Measurements from ENCODE around the gene ERF.

ERF gene

GRCh38 chr19:42275103-42275502 is 20.2 kb upstream of the ERF start:
- Histone ChIP-seq H3K4me3 (ENCODE audit: insufficient read depth in 1 of 2, low read depth in 1 of 2, low read length in 2 of 2) (no peak overlapping the region), H2AFZ (ENCODE audit: low read depth, low read length) (no peak overlapping the region), H3K4ac (ENCODE audit: low read depth in 1 of 2, low read length in 2 of 2) (no peak overlapping the region), H3K27me3 (ENCODE audit: control insufficient read depth in 1 of 2, insufficient read depth in 1 of 2, low read length in 2 of 2) (no peaks in the 10 kb centered on the region), H2BK5ac (ENCODE audit: low read depth, low read length, poor library complexity, severe bottlenecking) (no peak overlapping the region), H4K8ac (ENCODE audit: low read length) (no peak overlapping the region), H2BK12ac (ENCODE audit: low read length in 2 of 2) (peak overlapping the region in 1 of 2 experiments; percentile 28), H3K36me3 (ENCODE audit: control insufficient read depth in 1 of 2, insufficient read depth in 2 of 2, low read depth in 1 of 2, low read length in 2 of 2) (peaks cover 55 to 61% of the 10 kb centered on the region in 2 experiments), H3K18ac (ENCODE audit: low read depth in 1 of 2, low read length in 2 of 2) (no peak overlapping the region), H3K79me1 (replicated peaks; ENCODE audit: low read length, poor library complexity, severe bottlenecking) (peaks cover 2% of the 10 kb centered on the region), H2AK5ac (ENCODE audit: low read length, severe bottlenecking) (no peak overlapping the region), H3K23ac (ENCODE audit: low read length in 2 of 2) (no peak overlapping the region), H3K14ac (ENCODE audit: low read length in 2 of 2) (no peak overlapping the region), H3K9ac (ENCODE audit: low read length) (peak overlapping the region; percentile 53), H4K91ac (ENCODE audit: low read length) (no peak overlapping the region), H3K27ac (ENCODE audit: low read length, poor library complexity, severe bottlenecking) (no peak overlapping the region), H2BK15ac (ENCODE audit: low read depth, poor library complexity, severe bottlenecking) (no peak overlapping the region), H3K4me1 (ENCODE audit: control insufficient read depth, insufficient read depth, low read depth, low read length) (peaks cover 77% of the 10 kb centered on the region), H3K9me3 (ENCODE audit: control insufficient read depth, low read length) (no peaks in the 10 kb centered on the region), H2BK120ac (ENCODE audit: low read depth, low read length) (no peak overlapping the region), H3K4me2 (ENCODE audit: low read length, poor library complexity, severe bottlenecking) (no peak overlapping the region)
- WGBS, result 92% methylated on average over 7 of the region's 7 CpGs
- no peak for DNase-seq

- Histone ChIP-seq H4K91ac (ENCODE audit: low read length) (no peak overlapping the region), H3K4me1 (ENCODE audit: control insufficient read depth, insufficient read depth, low read depth, low read length) (peaks cover 77% of the 10 kb centered on the region), H2BK120ac (ENCODE audit: low read depth, low read length) (no peak overlapping the region), H3K9ac (ENCODE audit: low read length) (peak overlapping the region; percentile 53), H2AK5ac (ENCODE audit: low read length, severe bottlenecking) (no peak overlapping the region), H3K14ac (ENCODE audit: low read length in 2 of 2) (no peak overlapping the region), H3K36me3 (ENCODE audit: control insufficient read depth in 1 of 2, insufficient read depth in 2 of 2, low read depth in 1 of 2, low read length in 2 of 2) (peaks cover 55 to 61% of the 10 kb centered on the region in 2 experiments), H3K18ac (ENCODE audit: low read depth in 1 of 2, low read length in 2 of 2) (no peak overlapping the region), H3K27ac (ENCODE audit: low read length, poor library complexity, severe bottlenecking) (no peak overlapping the region), H3K23ac (ENCODE audit: low read length in 2 of 2) (no peak overlapping the region), H3K4ac (ENCODE audit: low read depth in 1 of 2, low read length in 2 of 2) (no peak overlapping the region), H4K8ac (ENCODE audit: low read length) (peak overlapping the region; percentile 3), H3K4me2 (ENCODE audit: low read length, poor library complexity, severe bottlenecking) (no peak overlapping the region), H3K27me3 (ENCODE audit: control insufficient read depth in 1 of 2, insufficient read depth in 1 of 2, low read length in 2 of 2) (no peaks in the 10 kb centered on the region), H3K79me1 (replicated peaks; ENCODE audit: low read length, poor library complexity, severe bottlenecking) (peaks cover 2% of the 10 kb centered on the region), H2BK12ac (ENCODE audit: low read length in 2 of 2) (no peak overlapping the region), H2BK5ac (ENCODE audit: low read depth, low read length, poor library complexity, severe bottlenecking) (no peak overlapping the region), H3K4me3 (ENCODE audit: insufficient read depth in 1 of 2, low read depth in 1 of 2, low read length in 2 of 2) (no peak overlapping the region), H3K9me3 (ENCODE audit: control insufficient read depth, low read length) (no peaks in the 10 kb centered on the region), H2AFZ (ENCODE audit: low read depth, low read length) (no peak overlapping the region), H2BK15ac (ENCODE audit: low read depth, poor library complexity, severe bottlenecking) (no peak overlapping the region)
- no peak for DNase-seq
- 96% methylated on average over 22 of the region's 22 CpGs for WGBS
Measured at GRCh38 chr19:42274065-42274682, 19.2 kb upstream of the ERF start.

GRCh38 chr19:42273407-42274064 is 18.6 kb upstream of the ERF start:
- Histone ChIP-seq H2BK12ac (ENCODE audit: low read length in 2 of 2) (no peak overlapping the region), H3K27ac (ENCODE audit: low read length, poor library complexity, severe bottlenecking) (no peak overlapping the region), H2BK5ac (ENCODE audit: low read depth, low read length, poor library complexity, severe bottlenecking) (no peak overlapping the region), H3K36me3 (ENCODE audit: control insufficient read depth in 1 of 2, insufficient read depth in 2 of 2, low read depth in 1 of 2, low read length in 2 of 2) (peaks cover 55% of the 10 kb centered on the region in 2 experiments), H3K9ac (ENCODE audit: low read length) (no peak overlapping the region), H2BK120ac (ENCODE audit: low read depth, low read length) (no peak overlapping the region), H3K79me1 (replicated peaks; ENCODE audit: low read length, poor library complexity, severe bottlenecking) (peaks cover 2% of the 10 kb centered on the region), H2BK15ac (ENCODE audit: low read depth, poor library complexity, severe bottlenecking) (no peak overlapping the region), H4K8ac (ENCODE audit: low read length) (no peak overlapping the region), H3K14ac (ENCODE audit: low read length in 2 of 2) (no peak overlapping the region), H3K18ac (ENCODE audit: low read depth in 1 of 2, low read length in 2 of 2) (no peak overlapping the region), H3K4me3 (ENCODE audit: insufficient read depth in 1 of 2, low read depth in 1 of 2, low read length in 2 of 2) (no peak overlapping the region), H3K9me3 (ENCODE audit: control insufficient read depth, low read length) (no peaks in the 10 kb centered on the region), H3K4me2 (ENCODE audit: low read length, poor library complexity, severe bottlenecking) (no peak overlapping the region), H2AFZ (ENCODE audit: low read depth, low read length) (no peak overlapping the region), H3K4ac (ENCODE audit: low read depth in 1 of 2, low read length in 2 of 2) (no peak overlapping the region), H3K4me1 (ENCODE audit: control insufficient read depth, insufficient read depth, low read depth, low read length) (peaks cover 71% of the 10 kb centered on the region), H3K23ac (ENCODE audit: low read length in 2 of 2) (no peak overlapping the region), H3K27me3 (ENCODE audit: control insufficient read depth in 1 of 2, insufficient read depth in 1 of 2, low read length in 2 of 2) (no peaks in the 10 kb centered on the region), H4K91ac (ENCODE audit: low read length) (no peak overlapping the region), H2AK5ac (ENCODE audit: low read length, severe bottlenecking) (no peak overlapping the region)
- DNase-seq, result no peak
- 97% methylated on average over 43 of the region's 43 CpGs for WGBS

DNA sequence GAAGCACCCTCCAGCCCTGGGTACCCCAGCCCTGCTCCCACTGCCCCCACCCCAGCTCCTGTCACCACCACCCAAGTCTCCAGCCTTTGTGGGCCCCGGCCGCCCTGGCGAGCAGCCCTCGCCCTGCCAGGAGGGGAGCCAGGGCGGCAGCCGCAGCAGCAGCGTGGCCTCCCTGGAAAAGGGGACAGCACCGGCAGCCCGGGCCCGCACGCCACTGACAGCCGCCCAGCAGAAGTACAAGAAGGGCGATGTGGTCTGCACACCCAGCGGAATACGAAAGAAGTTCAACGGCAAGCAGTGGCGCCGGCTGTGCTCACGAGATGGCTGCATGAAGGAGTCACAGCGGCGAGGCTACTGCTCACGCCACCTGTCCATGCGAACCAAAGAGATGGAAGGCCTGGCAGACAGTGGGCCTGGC is 18.1 kb upstream of the ERF start:
- Histone ChIP-seq H2BK5ac (ENCODE audit: low read depth, low read length, poor library complexity, severe bottlenecking) (no peak overlapping the region), H3K9ac (ENCODE audit: low read length) (no peak overlapping the region), H4K8ac (ENCODE audit: low read length) (no peak overlapping the region), H3K9me3 (ENCODE audit: control insufficient read depth, low read length) (no peaks in the 10 kb centered on the region), H3K4me2 (ENCODE audit: low read length, poor library complexity, severe bottlenecking) (no peak overlapping the region), H3K79me1 (replicated peaks; ENCODE audit: low read length, poor library complexity, severe bottlenecking) (peaks cover 2% of the 10 kb centered on the region), H4K91ac (ENCODE audit: low read length) (no peak overlapping the region), H2AK5ac (ENCODE audit: low read length, severe bottlenecking) (no peak overlapping the region), H3K27ac (ENCODE audit: low read length, poor library complexity, severe bottlenecking) (no peak overlapping the region), H2BK12ac (ENCODE audit: low read length in 2 of 2) (no peak overlapping the region), H3K14ac (ENCODE audit: low read length in 2 of 2) (no peak overlapping the region), H2AFZ (ENCODE audit: low read depth, low read length) (no peak overlapping the region), H3K4me3 (ENCODE audit: insufficient read depth in 1 of 2, low read depth in 1 of 2, low read length in 2 of 2) (no peak overlapping the region), H3K4me1 (ENCODE audit: control insufficient read depth, insufficient read depth, low read depth, low read length) (peaks cover 65% of the 10 kb centered on the region), H3K18ac (ENCODE audit: low read depth in 1 of 2, low read length in 2 of 2) (no peak overlapping the region), H2BK15ac (ENCODE audit: low read depth, poor library complexity, severe bottlenecking) (no peak overlapping the region), H3K27me3 (ENCODE audit: control insufficient read depth in 1 of 2, insufficient read depth in 1 of 2, low read length in 2 of 2) (no peaks in the 10 kb centered on the region), H3K36me3 (ENCODE audit: control insufficient read depth in 1 of 2, insufficient read depth in 2 of 2, low read depth in 1 of 2, low read length in 2 of 2) (peaks cover 52 to 55% of the 10 kb centered on the region in 2 experiments), H2BK120ac (ENCODE audit: low read depth, low read length) (no peak overlapping the region), H3K23ac (ENCODE audit: low read length in 2 of 2) (no peak overlapping the region), H3K4ac (ENCODE audit: low read depth in 1 of 2, low read length in 2 of 2) (no peak overlapping the region)
- WGBS, result 95% methylated on average over 23 of the region's 23 CpGs
- DNase-seq, result no peak

Data from mesenchymal stem cell (in vitro differentiated cells and primary cell).